Measurements from ENCODE around the gene C1QTNF6. TPM values are rescaled to one million over a fixed set of nuclear protein-coding genes. Genes with fewer than 3 reads are reported as not detected.

C1QTNF6 gene
- total RNA-seq, 2 donors from 2014 or later = 9.3 to 16.7 TPM

- intact Hi-C loops (cut with DNase I) = no loop called here
- Histone ChIP-seq H3K9me3 (no peaks in the 10 kb centered on the region), H3K36me3 (no peaks in the 10 kb centered on the region), H3K4me1 (no peaks in the 10 kb centered on the region), H3K27ac (no peak overlapping the region), H3K4me3 (no peak overlapping the region), H3K9ac (ENCODE audit: low read depth in 2 of 2, low read length in 2 of 2) (no peak overlapping the region), H3K27me3 (no peaks in the 10 kb centered on the region)
- TF ChIP-seq CTCF (IDR thresholded peaks at IDR 0.05) = no peak
- no peak for DNase-seq
These were observed 48.3 kb downstream of the C1QTNF6 start for GRCh38 chr22:37139762-37140161.

- no peak overlapping the region for H3K27ac ChIP-seq
- no peak for DNase-seq
- no peak overlapping the region for H3K9ac ChIP-seq (ENCODE audit: low read depth in 2 of 2, low read length in 2 of 2)
- no peaks in the 10 kb centered on the region for H3K9me3 ChIP-seq
- no peaks in the 10 kb centered on the region for H3K36me3 ChIP-seq
- no peak overlapping the region for H3K4me3 ChIP-seq
- TF ChIP-seq CTCF (IDR thresholded peaks at IDR 0.05) = no peak
- intact Hi-C loops (cut with DNase I) = no loop called here
- H3K27me3 ChIP-seq = no peaks in the 10 kb centered on the region
- no peaks in the 10 kb centered on the region for H3K4me1 ChIP-seq
These were observed 49.0 kb downstream of the C1QTNF6 start for GRCh38 chr22:37138849-37139561.

GRCh38 chr22:37137903-37138665, 50.0 kb downstream of the C1QTNF6 start:
- Histone ChIP-seq H3K4me3 (no peak overlapping the region), H3K27me3 (no peaks in the 10 kb centered on the region), H3K27ac (no peak overlapping the region), H3K9ac (ENCODE audit: low read depth in 2 of 2, low read length in 2 of 2) (no peak overlapping the region), H3K4me1 (no peaks in the 10 kb centered on the region), H3K9me3 (no peaks in the 10 kb centered on the region), H3K36me3 (no peaks in the 10 kb centered on the region)
- intact Hi-C loops (cut with DNase I) = no loop called here
- no peak for DNase-seq
- no peak for TF ChIP-seq CTCF (IDR thresholded peaks at IDR 0.05)

- Histone ChIP-seq H3K27me3 (no peaks in the 10 kb centered on the region), H3K36me3 (no peaks in the 10 kb centered on the region), H3K9ac (ENCODE audit: low read depth in 2 of 2, low read length in 2 of 2) (no peak overlapping the region), H3K4me1 (no peaks in the 10 kb centered on the region), H3K27ac (no peak overlapping the region), H3K4me3 (no peak overlapping the region), H3K9me3 (no peaks in the 10 kb centered on the region)
- TF ChIP-seq CTCF (IDR thresholded peaks at IDR 0.05) = no peak
- no peak for DNase-seq
- intact Hi-C loops (cut with DNase I) = no loop called here
These were observed 50.9 kb downstream of the C1QTNF6 start for GRCh38 chr22:37137131-37137530.

GRCh38 chr22:37135023-37135422, 53.0 kb downstream of the C1QTNF6 start:
- H3K9me3 ChIP-seq = no peaks in the 10 kb centered on the region
- no peaks in the 10 kb centered on the region for H3K27me3 ChIP-seq
- H3K4me1 ChIP-seq = no peaks in the 10 kb centered on the region
- no peak overlapping the region for H3K9ac ChIP-seq (ENCODE audit: low read depth in 2 of 2, low read length in 2 of 2)
- no peak for TF ChIP-seq CTCF (IDR thresholded peaks at IDR 0.05)
- no peak for DNase-seq
- H3K36me3 ChIP-seq = no peaks in the 10 kb centered on the region
- no peak overlapping the region for H3K4me3 ChIP-seq
- no peak overlapping the region for H3K27ac ChIP-seq
- intact Hi-C loops (cut with DNase I) = no loop called here
